GM21367 (cell line): ENCODE measurements around the gene EIPR1.
"Not testable (repeated sequence)": the region's sequence is repeated elsewhere in the genome, so short reads cannot be mapped to it uniquely, and the experiment has no call there.

Experiments
- ATAC-seq: cut with Tn5 transposase; IDR thresholded peaks from one replicate; pipeline ENCODE4 v1.9.1; 2021; ENCODE audit not compliant: unreplicated experiment

EIPR1 gene

GRCh38 chr2:3403587-3404334 lies 26.1 kb upstream of the EIPR1 start:
- ATAC-seq, result peak; percentile 99

GRCh38 chr2:3399829-3400228 lies 22.2 kb upstream of the EIPR1 start:
- ATAC-seq, result no peak

- ATAC-seq, result no peak
These were observed 21.8 kb upstream of the EIPR1 start for GRCh38 chr2:3399381-3399780.

GRCh38 chr2:3398857-3399256 lies 21.2 kb upstream of the EIPR1 start:
- no peak for ATAC-seq

- ATAC-seq, result no peak
These were observed 19.4 kb upstream of the EIPR1 start for GRCh38 chr2:3396920-3397559.

GRCh38 chr2:3392216-3392615 lies 14.6 kb upstream of the EIPR1 start:
- no peak for ATAC-seq

GRCh38 chr2:3390041-3390440 lies 12.4 kb upstream of the EIPR1 start:
- ATAC-seq, result no peak

- no peak for ATAC-seq
These were observed 11.6 kb upstream of the EIPR1 start for GRCh38 chr2:3389193-3389592.

- no peak for ATAC-seq
These were observed 10.8 kb upstream of the EIPR1 start for GRCh38 chr2:3388412-3388738.

GRCh38 chr2:3387644-3388411 lies 10.2 kb upstream of the EIPR1 start:
- no peak for ATAC-seq

GRCh38 chr2:3387011-3387410 lies 9.4 kb upstream of the EIPR1 start:
- no peak for ATAC-seq

GRCh38 chr2:3386448-3386958 lies 8.9 kb upstream of the EIPR1 start:
- no peak for ATAC-seq

GRCh38 chr2:3379647-3380534 lies 2.3 kb upstream of the EIPR1 start, which contains the start of gene TRAPPC12:
Gene TRAPPC12 (plus strand): TSS chr2:3379694. CDS start chr2:3387624, 7,930 bp downstream.
- peak; percentile 67 for ATAC-seq

- ATAC-seq, result no peak
These were observed 1.7 kb upstream of the EIPR1 start for GRCh38 chr2:3379339-3379646.

- peak; percentile 13 for ATAC-seq
These were observed 373 bp downstream of the EIPR1 start for GRCh38 chr2:3377279-3377611.

GRCh38 chr2:3376821-3377220 lies 797 bp downstream of the EIPR1 start:
- ATAC-seq, result no peak

- ATAC-seq, result not testable (repeated sequence)
These were observed 8.1 kb downstream of the EIPR1 start for GRCh38 chr2:3369340-3370181.

- no peak for ATAC-seq
These were observed 9.3 kb downstream of the EIPR1 start for GRCh38 chr2:3368261-3368722.

- ATAC-seq, result no peak
These were observed 12.4 kb downstream of the EIPR1 start for GRCh38 chr2:3365219-3365618.
